ENCODE results near the gene TM4SF5. TPM values are rescaled to one million over a fixed set of nuclear protein-coding genes. Genes with fewer than 3 reads are reported as not detected.
A peak's percentile ranks its signal among the peaks of the same experiment; 100 is the strongest.

Gene TM4SF5, protein sequence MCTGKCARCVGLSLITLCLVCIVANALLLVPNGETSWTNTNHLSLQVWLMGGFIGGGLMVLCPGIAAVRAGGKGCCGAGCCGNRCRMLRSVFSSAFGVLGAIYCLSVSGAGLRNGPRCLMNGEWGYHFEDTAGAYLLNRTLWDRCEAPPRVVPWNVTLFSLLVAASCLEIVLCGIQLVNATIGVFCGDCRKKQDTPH
- total RNA-seq: 0.44 and 0.57 TPM in 2 replicates
- long read RNA-seq, partial matches to known transcripts: 0 of 1 reads
- long read RNA-seq, other reads (novel, unspliced or antisense): 0 of 1 reads

DNA sequence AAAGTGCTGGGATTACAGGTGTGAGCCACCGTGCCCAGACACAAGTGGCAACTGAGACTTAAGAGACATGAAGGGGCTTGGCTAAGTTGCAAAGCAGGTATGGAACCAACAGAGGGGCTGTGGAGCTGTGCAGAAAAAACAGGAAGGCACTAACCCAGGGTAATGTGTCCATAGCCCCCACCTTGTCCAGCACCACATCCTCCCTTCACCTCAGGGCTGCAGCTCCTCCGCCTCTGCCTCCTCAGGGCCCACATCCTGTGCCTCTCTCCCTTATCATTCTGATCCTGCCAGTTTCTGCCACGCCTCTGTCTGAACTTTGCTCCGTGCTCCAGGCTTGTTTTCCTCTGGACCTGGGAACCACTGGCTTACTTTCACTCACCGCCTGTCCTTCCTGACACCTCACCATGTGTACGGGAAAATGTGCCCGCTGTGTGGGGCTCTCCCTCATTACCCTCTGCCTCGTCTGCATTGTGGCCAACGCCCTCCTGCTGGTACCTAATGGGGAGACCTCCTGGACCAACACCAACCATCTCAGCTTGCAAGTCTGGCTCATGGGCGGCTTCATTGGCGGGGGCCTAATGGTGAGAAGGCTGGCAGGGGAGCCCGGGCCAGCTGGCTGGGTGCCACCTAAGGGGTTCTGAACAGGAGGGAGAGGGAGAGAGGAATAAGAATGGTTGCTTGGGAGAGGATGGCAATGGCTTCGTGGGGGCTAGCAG is at the start of gene TM4SF5:
Gene TM4SF5 (plus strand): TSS at position 368 of the 716 bp plus-strand sequence. CDS start 37 bp downstream, at position 405.
- Mint-ChIP-seq H3K36me3 (ENCODE audit: insufficient read depth) (no peaks in the 10 kb centered on the region), H3K4me1 (ENCODE audit: low read depth) (peaks cover 7% of the 10 kb centered on the region), H3K4me3 (ENCODE audit: low read depth) (no peak within 1 kb of the TSS), H3K27ac (peak within 1 kb of the TSS; percentile 69), H3K27me3 (peaks cover 7% of the 10 kb centered on the region), H3K9me3 (ENCODE audit: low read depth) (no peaks in the 10 kb centered on the region)
- DNase-seq (ENCODE audit: low spot score, unreplicated experiment): no peak
- TF ChIP-seq, protein P1, sequence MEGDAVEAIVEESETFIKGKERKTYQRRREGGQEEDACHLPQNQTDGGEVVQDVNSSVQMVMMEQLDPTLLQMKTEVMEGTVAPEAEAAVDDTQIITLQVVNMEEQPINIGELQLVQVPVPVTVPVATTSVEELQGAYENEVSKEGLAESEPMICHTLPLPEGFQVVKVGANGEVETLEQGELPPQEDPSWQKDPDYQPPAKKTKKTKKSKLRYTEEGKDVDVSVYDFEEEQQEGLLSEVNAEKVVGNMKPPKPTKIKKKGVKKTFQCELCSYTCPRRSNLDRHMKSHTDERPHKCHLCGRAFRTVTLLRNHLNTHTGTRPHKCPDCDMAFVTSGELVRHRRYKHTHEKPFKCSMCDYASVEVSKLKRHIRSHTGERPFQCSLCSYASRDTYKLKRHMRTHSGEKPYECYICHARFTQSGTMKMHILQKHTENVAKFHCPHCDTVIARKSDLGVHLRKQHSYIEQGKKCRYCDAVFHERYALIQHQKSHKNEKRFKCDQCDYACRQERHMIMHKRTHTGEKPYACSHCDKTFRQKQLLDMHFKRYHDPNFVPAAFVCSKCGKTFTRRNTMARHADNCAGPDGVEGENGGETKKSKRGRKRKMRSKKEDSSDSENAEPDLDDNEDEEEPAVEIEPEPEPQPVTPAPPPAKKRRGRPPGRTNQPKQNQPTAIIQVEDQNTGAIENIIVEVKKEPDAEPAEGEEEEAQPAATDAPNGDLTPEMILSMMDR (IDR thresholded peaks at IDR 0.05; ENCODE audit: unreplicated experiment): no peak

DNA sequence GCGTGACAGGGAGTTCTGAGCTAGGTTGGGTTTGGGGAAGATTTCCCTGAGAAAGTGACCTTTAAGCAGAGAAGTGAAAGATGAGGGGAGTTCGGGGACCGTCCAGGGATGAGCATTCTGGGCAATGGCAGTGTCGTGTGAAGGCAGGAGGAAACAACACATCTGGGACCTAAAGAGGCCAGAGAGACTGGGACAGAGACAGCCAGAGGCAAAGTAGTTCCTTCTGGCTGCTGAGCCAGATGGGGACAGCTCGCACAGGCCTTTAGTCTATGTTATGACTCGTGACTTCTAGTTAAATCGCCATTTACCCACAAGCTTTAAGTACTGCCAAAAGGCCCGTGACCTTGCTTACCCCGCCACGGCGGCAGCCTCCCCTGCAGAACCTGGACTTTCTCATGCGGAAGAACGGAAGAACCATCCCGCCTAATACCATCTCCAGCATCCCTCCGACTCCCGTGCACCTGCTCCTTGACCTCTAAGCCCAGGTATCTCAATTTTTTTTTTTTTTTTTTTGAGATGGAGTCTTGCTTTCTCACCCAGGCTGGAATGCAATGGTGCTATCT is 48.9 kb upstream of the TM4SF5 start:
- no peaks in the 10 kb centered on the region for H3K9me3 Mint-ChIP-seq (ENCODE audit: low read depth)
- peaks cover 13% of the 10 kb centered on the region for H3K4me1 Mint-ChIP-seq (ENCODE audit: low read depth)
- H3K36me3 Mint-ChIP-seq (ENCODE audit: insufficient read depth): peaks cover 2% of the 10 kb centered on the region
- TF ChIP-seq, protein P1 (IDR thresholded peaks at IDR 0.05; ENCODE audit: unreplicated experiment): no peak
- DNase-seq (ENCODE audit: low spot score, unreplicated experiment): no peak
- no peak overlapping the region for H3K4me3 Mint-ChIP-seq (ENCODE audit: low read depth)
- peak overlapping the region; percentile 74 for H3K27ac Mint-ChIP-seq
- H3K27me3 Mint-ChIP-seq: peaks cover 3% of the 10 kb centered on the region

DNA sequence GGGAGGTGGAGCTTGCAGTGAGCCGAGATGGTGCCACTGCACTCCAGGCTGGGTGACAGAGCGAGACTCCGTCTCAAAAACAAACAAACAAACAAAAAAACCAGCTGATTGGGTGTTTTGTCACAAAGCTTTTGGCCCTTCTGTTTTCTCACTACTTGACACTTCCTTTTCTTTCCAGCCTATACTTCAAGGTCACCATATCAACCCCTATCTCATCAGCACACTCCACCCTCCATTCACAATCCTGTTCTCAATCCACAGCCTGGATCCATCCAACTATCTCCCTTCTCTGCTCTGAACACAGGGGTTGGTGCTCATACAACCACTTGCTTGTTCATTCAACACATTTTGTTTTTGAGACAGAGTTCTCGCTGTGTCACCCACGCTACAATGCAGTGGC is 47.0 kb upstream of the TM4SF5 start:
- Mint-ChIP-seq H3K27ac (no peak overlapping the region), H3K4me3 (ENCODE audit: low read depth) (no peak overlapping the region), H3K36me3 (ENCODE audit: insufficient read depth) (no peaks in the 10 kb centered on the region), H3K4me1 (ENCODE audit: low read depth) (peaks cover 13% of the 10 kb centered on the region), H3K9me3 (ENCODE audit: low read depth) (no peaks in the 10 kb centered on the region), H3K27me3 (peaks cover 3% of the 10 kb centered on the region)
- TF ChIP-seq, protein P1 (IDR thresholded peaks at IDR 0.05; ENCODE audit: unreplicated experiment): no peak
- DNase-seq (ENCODE audit: low spot score, unreplicated experiment): no peak

DNA sequence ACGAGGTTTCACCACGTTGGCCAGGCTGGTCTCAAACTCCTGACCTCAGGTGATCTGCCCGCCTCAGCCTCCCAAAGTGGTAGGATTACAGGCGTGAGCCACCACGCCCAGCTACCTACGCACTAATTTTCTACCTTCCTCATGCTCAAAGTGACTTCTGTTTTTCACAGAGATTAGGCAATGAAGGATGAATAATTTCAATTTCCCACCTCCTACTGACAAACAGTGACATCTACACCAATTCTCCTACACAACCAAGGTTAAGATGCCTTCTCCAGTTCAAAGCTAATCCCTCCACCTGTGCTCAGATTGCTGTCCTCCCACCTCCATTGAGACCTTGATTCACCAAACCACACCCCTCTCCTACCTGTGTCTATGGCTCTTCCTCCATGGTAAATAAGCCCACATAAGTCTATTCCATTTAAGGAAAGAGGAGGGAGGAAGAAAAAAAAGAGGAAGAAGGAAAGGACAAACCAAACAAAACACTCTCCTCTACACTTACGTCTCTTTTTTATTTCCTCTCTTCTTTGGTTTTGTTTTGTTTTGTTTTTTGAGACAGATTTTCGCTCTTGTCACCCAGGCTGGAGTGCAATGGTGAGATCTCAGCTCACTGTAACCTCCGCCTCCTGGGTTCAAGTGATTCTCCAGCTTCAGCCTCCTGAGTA is 45.9 kb upstream of the TM4SF5 start:
- Mint-ChIP-seq H3K9me3 (ENCODE audit: low read depth) (no peaks in the 10 kb centered on the region), H3K36me3 (ENCODE audit: insufficient read depth) (no peaks in the 10 kb centered on the region), H3K4me1 (ENCODE audit: low read depth) (peaks cover 15% of the 10 kb centered on the region), H3K4me3 (ENCODE audit: low read depth) (no peak overlapping the region), H3K27me3 (peaks cover 3% of the 10 kb centered on the region), H3K27ac (no peak overlapping the region)
- TF ChIP-seq, protein P1 (IDR thresholded peaks at IDR 0.05; ENCODE audit: unreplicated experiment): no peak
- no peak for DNase-seq (ENCODE audit: low spot score, unreplicated experiment)

DNA sequence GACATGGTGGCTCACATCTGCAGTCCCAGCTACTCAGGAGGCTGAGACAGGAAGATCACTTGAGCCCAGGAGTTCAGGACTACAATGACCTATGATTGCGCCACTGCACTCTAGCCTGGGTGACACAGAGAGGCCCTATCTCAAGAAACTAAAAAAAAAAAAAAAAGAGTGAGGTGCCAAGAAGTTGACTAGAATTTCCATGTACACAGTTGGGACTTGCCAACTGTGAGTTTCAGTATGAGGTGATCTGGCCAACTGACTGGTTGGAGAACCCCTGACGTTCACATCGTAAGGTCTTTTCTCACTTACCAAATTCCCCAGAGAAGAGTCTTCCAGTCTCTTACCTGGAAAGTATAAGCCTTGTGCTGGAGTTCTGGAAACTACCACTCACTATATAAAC is 43.6 kb upstream of the TM4SF5 start:
- H3K4me3 Mint-ChIP-seq (ENCODE audit: low read depth): no peak overlapping the region
- TF ChIP-seq, protein P1 (IDR thresholded peaks at IDR 0.05; ENCODE audit: unreplicated experiment): no peak
- no peaks in the 10 kb centered on the region for H3K9me3 Mint-ChIP-seq (ENCODE audit: low read depth)
- no peak overlapping the region for H3K27ac Mint-ChIP-seq
- no peaks in the 10 kb centered on the region for H3K36me3 Mint-ChIP-seq (ENCODE audit: insufficient read depth)
- H3K27me3 Mint-ChIP-seq: peaks cover 3% of the 10 kb centered on the region
- no peak for DNase-seq (ENCODE audit: low spot score, unreplicated experiment)
- peaks cover 4% of the 10 kb centered on the region for H3K4me1 Mint-ChIP-seq (ENCODE audit: low read depth)

Measured in progenitor cell of endocrine pancreas (in vitro differentiated cells).